Fibroblast of lung (primary cell): ENCODE data around the gene PPIA.
"Not testable (repeated sequence)": the region's sequence is repeated elsewhere in the genome, so short reads cannot be mapped to it uniquely, and the experiment has no call there.

ENCODE experiments used
- EZH2 ChIP-seq: IDR thresholded peaks from 2 replicates; pipeline ENCODE4 v1.5.1; 2012; ENCODE audit warnings: low read length, control low read depth, mild to moderate bottlenecking; ENCODE audit errors: missing control alignments
- TF ChIP-seq, protein P1 (sequence below), 2 donors: IDR thresholded peaks in 1 of 2; conservative IDR thresholded peaks in 1 of 2; 1 replicate in 1 of 2; 2 replicates in 1 of 2; pipeline ENCODE4 v1.5.1; 2011 to 2012; ENCODE audit warnings: low read length in 2 of 2, control low read depth in 1 of 2, inconsistent platforms in 1 of 2, low read depth in 1 of 2, mild to moderate bottlenecking in 1 of 2

DNA sequence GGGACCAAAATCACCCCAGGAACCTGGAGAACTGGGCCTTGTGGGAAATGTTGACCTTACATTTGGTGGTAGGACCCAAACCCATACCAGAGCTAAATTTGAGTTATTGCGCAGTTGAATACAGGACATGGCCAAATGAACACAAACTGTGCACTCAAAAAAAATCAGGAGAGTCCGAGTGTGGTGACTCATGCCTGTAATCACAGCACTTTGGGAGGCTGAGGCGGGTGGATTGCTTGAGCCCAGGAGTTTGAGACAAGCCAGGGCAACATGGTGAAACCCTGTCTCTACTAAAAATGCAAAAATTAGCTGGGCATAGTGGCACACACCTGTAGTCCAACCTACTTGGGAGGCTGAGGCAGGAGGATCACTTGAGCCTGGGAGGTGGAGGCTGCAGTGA, 11.3 kb upstream of the PPIA start:
- TF ChIP-seq, protein P1, sequence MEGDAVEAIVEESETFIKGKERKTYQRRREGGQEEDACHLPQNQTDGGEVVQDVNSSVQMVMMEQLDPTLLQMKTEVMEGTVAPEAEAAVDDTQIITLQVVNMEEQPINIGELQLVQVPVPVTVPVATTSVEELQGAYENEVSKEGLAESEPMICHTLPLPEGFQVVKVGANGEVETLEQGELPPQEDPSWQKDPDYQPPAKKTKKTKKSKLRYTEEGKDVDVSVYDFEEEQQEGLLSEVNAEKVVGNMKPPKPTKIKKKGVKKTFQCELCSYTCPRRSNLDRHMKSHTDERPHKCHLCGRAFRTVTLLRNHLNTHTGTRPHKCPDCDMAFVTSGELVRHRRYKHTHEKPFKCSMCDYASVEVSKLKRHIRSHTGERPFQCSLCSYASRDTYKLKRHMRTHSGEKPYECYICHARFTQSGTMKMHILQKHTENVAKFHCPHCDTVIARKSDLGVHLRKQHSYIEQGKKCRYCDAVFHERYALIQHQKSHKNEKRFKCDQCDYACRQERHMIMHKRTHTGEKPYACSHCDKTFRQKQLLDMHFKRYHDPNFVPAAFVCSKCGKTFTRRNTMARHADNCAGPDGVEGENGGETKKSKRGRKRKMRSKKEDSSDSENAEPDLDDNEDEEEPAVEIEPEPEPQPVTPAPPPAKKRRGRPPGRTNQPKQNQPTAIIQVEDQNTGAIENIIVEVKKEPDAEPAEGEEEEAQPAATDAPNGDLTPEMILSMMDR (conservative IDR thresholded peaks at IDR 0.05 in 1 of 2, IDR thresholded peaks at IDR 0.05 in 1 of 2; ENCODE audit: low read depth in 1 of 2, low read length in 2 of 2) = not testable (repeated sequence)
- TF ChIP-seq EZH2 = not testable (repeated sequence)
